Natural killer cell treated with Interleukin-12 subunit alpha and Interleukin-12 subunit beta and Interleukin-15 and Interleukin-18, amount 100 ng/mL, for 72 hours (primary cell): ENCODE results near the gene RASGEF1C. TPM values are rescaled to one million over a fixed set of nuclear protein-coding genes. Genes with fewer than 3 reads are reported as not detected.

Source experiments
- ATAC-seq, 2 donors: fragments of 150-1000 bp; cut with Tn5 transposase in 1 of 2; sonication (Bioruptor Pico), chemical (Tn5 transposase) in 1 of 2; 2 replicates each; pipeline ENCODE4 v1.10.0; 2021
- DNase-seq: peaks from one replicate; pipeline ENCODE4 v3.0.0; 2022; ENCODE audit warnings: low spot score
- H3K27ac Mint-ChIP-seq, 2 donors: 1 replicate in 1 of 2; 2 replicates in 1 of 2; pipeline ENCODE4 v1.8.0; 2022; ENCODE audit warnings: mixed read lengths in 2 of 2, mild to moderate bottlenecking in 1 of 2, moderate library complexity in 1 of 2
- H3K27me3 Mint-ChIP-seq, 2 donors: 1 replicate in 1 of 2; 2 replicates in 1 of 2; pipeline ENCODE4 v1.8.0; 2022; ENCODE audit warnings: mixed read lengths in 2 of 2
- H3K36me3 Mint-ChIP-seq: one replicate; pipeline ENCODE4 v1.8.0; 2022; ENCODE audit warnings: mixed read lengths
- H3K4me1 Mint-ChIP-seq, 2 donors: 1 replicate in 1 of 2; 2 replicates in 1 of 2; pipeline ENCODE4 v1.8.0; 2022; ENCODE audit warnings: low read depth in 2 of 2, mixed read lengths in 2 of 2, mild to moderate bottlenecking in 1 of 2
- H3K4me3 Mint-ChIP-seq: one replicate; pipeline ENCODE4 v1.8.0; 2022; ENCODE audit warnings: mixed read lengths
- H3K9me3 Mint-ChIP-seq: 2 replicates; pipeline ENCODE4 v1.8.0; 2022; ENCODE audit warnings: mixed read lengths
- total RNA-seq, 2 donors: library from RNA; stranded (reverse); gene quantifications; one replicate each; pipeline ENCODE4 v1.2.3, GENCODE V29; 2022

The RASGEF1C gene
- total RNA-seq, 2 donors from 2014 or later, result not detected

DNA sequence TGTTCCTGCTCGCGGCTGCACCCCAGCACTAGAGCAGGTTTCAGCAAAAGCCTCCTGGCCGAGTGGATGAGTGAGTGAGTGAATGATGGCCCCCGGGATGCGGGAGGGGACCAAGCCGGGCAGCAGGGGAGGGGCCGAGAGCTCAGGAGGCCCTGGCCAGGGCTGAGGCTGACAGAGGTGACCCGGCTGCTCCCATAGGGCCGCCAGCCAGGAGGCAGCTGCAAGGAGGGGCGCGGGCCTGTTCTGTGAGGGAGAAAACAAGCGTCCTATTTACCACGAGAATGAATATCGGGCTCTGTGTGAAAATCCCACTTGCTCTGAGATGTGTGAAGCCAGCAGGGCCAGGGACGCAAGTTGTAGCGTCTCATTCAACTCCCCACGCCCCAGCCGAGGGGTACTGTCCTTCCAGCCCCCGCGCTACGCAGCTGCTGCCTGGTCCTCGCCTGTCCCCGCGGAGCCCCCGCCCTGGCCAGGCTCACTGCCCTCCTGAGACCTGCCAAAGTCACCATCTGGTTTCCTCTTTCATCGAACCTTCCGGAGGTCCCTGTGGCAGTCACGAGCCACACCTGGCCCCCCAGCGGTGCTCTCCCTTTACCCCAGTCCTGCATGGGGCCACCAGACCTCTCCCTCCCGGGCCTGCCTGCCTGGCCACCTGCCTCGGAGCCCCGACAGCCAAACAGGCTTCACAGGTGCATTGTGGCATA is 38.8 kb downstream of the RASGEF1C start:
- DNase-seq (no peak), ATAC-seq (no peak)
- Mint-ChIP-seq H3K27me3 (peaks cover 0 to 3% of the 10 kb centered on the region in 2 donors), H3K9me3 (no peaks in the 10 kb centered on the region), H3K27ac (no peak overlapping the region), H3K36me3 (no peaks in the 10 kb centered on the region), H3K4me3 (no peak overlapping the region), H3K4me1 (no peaks in the 10 kb centered on the region)

DNA sequence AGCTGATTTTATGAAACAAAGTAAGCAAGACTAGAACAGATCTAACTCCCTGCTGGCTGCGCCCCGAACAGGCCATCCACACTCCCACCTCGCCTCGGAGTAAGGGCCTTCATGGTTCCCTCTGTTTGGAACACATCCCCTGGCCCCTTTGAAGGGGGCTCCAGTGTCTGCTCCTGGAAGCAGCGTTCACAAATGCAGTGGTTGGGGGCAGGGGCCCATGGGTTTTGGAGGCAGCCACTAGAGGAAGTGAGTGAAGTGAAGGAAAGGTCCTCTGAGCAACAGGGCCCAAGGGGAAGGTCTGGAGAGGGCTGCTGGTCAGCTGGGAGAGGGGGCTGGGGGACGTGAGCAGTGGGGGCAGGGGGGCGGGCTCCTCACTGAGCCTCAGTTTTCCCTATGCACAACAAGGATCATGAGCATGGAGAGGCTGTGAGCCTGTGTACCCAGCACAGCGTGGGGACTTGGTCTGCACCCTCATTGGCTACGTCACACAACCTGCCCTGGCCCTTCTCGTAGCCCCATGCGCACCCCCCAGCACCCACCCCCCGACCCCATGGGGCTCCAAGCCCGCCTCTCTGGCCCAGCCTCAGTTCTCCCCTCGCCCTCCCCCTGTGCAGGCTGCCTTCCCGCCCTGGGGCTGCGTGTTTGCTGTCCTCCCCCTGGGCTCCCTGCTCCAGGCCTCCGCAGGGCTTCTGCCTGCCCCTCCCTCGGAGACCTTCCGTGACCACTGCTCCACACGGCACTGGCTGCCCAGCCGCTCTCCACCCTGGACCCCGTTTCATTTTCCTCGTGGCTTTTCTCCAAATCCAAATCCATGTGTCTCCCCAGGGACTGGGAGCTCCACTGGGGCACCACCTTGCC is 39.5 kb downstream of the RASGEF1C start:
- Mint-ChIP-seq H3K36me3 (no peaks in the 10 kb centered on the region), H3K27me3 (peaks cover 7% of the 10 kb centered on the region in 2 donors), H3K9me3 (no peaks in the 10 kb centered on the region), H3K27ac (no peak overlapping the region), H3K4me1 (no peaks in the 10 kb centered on the region), H3K4me3 (no peak overlapping the region)
- no peak for ATAC-seq
- DNase-seq, result no peak

- no peak for DNase-seq
- Mint-ChIP-seq H3K27me3 (peaks cover 12 to 14% of the 10 kb centered on the region in 2 donors), H3K4me3 (no peak overlapping the region), H3K4me1 (no peaks in the 10 kb centered on the region), H3K27ac (no peak overlapping the region), H3K9me3 (no peaks in the 10 kb centered on the region), H3K36me3 (no peaks in the 10 kb centered on the region)
- no peak for ATAC-seq
Measured at GRCh38 chr5:180168758-180169157, 40.3 kb downstream of the RASGEF1C start.

DNA sequence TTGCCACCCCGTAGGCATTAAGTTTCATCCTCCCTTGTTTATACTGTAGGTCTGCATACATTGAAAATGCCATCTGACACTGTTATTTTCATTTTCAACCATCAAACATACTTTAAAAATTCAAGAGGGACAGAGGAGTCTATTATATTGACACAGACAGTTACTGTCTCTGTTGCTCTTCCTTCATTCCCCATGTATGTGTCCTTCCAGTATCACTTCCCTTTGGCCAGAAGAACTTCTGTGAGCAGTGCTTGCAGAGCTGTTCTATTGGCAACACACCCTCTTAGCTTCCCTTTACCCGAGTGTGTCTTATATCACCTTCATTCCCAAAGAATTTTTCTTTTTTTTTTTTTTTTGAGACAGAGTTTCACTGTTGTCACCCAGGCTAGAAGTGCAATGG is 42.8 kb downstream of the RASGEF1C start:
- H3K36me3 Mint-ChIP-seq, result no peaks in the 10 kb centered on the region
- ATAC-seq (no peak), DNase-seq (no peak)
- no peak overlapping the region for H3K4me3 Mint-ChIP-seq
- peaks cover 13 to 14% of the 10 kb centered on the region in 2 donors for H3K27me3 Mint-ChIP-seq
- H3K4me1 Mint-ChIP-seq, result no peaks in the 10 kb centered on the region
- H3K27ac Mint-ChIP-seq, result no peak overlapping the region
- H3K9me3 Mint-ChIP-seq, result no peaks in the 10 kb centered on the region

DNA sequence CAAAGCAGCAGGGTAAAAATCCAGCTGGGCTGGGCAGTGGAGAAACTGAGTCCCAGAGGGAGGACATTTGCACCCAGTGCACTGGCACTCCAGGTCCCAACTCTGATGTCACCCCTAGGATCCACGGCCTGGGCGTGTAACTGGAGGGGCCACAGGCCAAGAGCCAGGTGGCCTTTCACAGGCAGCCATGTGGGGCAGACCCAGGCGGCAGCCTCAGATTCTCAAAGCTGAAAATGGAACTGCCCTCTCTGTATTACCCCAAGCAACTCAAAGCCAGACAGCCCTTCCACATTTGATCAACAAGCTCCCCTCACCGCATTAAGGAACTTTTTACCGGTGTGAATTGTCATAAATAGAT is 46.7 kb downstream of the RASGEF1C start:
- Mint-ChIP-seq H3K27ac (no peak overlapping the region), H3K9me3 (no peaks in the 10 kb centered on the region), H3K36me3 (no peaks in the 10 kb centered on the region), H3K4me3 (no peak overlapping the region), H3K27me3 (peaks cover 21 to 28% of the 10 kb centered on the region in 2 donors), H3K4me1 (no peaks in the 10 kb centered on the region)
- ATAC-seq (peak in 1 of 2 donors; percentile 53), DNase-seq (peak; percentile 46)

DNA sequence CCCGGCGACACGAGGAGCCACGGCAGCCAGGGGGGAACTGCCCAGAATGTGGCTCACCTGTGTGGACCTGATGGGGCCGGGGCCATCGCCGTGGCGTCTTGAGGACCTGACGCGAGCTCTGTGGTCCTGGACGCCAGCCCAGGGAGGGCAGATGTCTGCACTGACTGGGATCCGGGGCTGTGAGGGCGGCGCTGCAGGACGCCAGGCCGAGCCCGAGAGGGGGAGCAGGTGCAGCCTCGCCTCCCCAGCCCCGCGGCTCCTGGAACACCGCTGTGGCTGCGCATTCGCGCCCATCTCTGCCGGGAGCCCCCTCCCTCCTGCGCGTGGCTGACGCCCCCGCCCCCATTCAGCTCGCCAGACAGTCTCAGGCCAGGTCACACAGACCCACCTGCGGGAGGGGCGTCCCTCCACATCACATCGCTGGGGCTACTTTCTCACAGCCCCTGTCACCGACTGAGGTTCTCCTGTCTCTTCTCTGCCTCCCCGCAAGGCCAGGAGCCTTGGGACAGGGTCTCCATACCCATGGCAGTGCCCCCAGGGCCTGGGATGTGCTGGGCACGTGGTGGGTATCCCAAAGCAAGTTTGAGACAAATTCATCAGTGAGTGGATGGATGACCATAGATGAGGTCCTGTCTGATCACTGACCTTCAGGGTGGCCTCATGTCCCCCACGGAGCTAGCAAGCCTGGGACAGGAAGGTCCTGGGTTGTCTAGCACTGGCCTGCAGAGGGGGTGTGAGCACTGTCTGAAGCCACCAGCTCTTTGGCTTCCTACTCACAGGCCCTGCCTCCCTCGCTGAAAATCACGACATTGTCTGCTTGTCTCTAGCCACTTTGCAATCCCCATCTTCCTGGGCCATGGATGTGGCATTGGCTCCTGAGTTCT is 47.3 kb downstream of the RASGEF1C start:
- no peaks in the 10 kb centered on the region for H3K36me3 Mint-ChIP-seq
- no peak overlapping the region for H3K27ac Mint-ChIP-seq
- ATAC-seq (peak; percentile 33 to 61), DNase-seq (no peak)
- peaks cover 21 to 28% of the 10 kb centered on the region in 2 donors for H3K27me3 Mint-ChIP-seq
- H3K9me3 Mint-ChIP-seq, result no peaks in the 10 kb centered on the region
- no peak overlapping the region for H3K4me3 Mint-ChIP-seq
- no peaks in the 10 kb centered on the region for H3K4me1 Mint-ChIP-seq

GRCh38 chr5:180160789-180161188 is 48.2 kb downstream of the RASGEF1C start:
- H3K36me3 Mint-ChIP-seq, result no peaks in the 10 kb centered on the region
- ATAC-seq, result peak in 1 of 2 donors; percentile 33
- peaks cover 21 to 28% of the 10 kb centered on the region in 2 donors for H3K27me3 Mint-ChIP-seq
- no peaks in the 10 kb centered on the region for H3K9me3 Mint-ChIP-seq
- H3K4me3 Mint-ChIP-seq, result no peak overlapping the region
- DNase-seq, result no peak
- peak overlapping the region in 1 of 2 donors; percentile 66 for H3K27ac Mint-ChIP-seq
- H3K4me1 Mint-ChIP-seq, result no peaks in the 10 kb centered on the region

GRCh38 chr5:180160215-180160614 is 48.8 kb downstream of the RASGEF1C start:
- no peaks in the 10 kb centered on the region for H3K9me3 Mint-ChIP-seq
- no peaks in the 10 kb centered on the region for H3K4me1 Mint-ChIP-seq
- H3K4me3 Mint-ChIP-seq, result no peak overlapping the region
- ATAC-seq (no peak), DNase-seq (peak; percentile 47)
- no peak overlapping the region for H3K27ac Mint-ChIP-seq
- H3K27me3 Mint-ChIP-seq, result peaks cover 21 to 28% of the 10 kb centered on the region in 2 donors
- no peaks in the 10 kb centered on the region for H3K36me3 Mint-ChIP-seq

GRCh38 chr5:180159756-180160155 is 49.3 kb downstream of the RASGEF1C start:
- H3K4me1 Mint-ChIP-seq, result no peaks in the 10 kb centered on the region
- no peak for DNase-seq
- no peak overlapping the region for H3K4me3 Mint-ChIP-seq
- ATAC-seq, result peak in 1 of 2 donors; percentile 30
- H3K27ac Mint-ChIP-seq, result no peak overlapping the region
- H3K36me3 Mint-ChIP-seq, result no peaks in the 10 kb centered on the region
- H3K27me3 Mint-ChIP-seq, result peaks cover 19 to 24% of the 10 kb centered on the region in 2 donors
- H3K9me3 Mint-ChIP-seq, result no peaks in the 10 kb centered on the region

DNA sequence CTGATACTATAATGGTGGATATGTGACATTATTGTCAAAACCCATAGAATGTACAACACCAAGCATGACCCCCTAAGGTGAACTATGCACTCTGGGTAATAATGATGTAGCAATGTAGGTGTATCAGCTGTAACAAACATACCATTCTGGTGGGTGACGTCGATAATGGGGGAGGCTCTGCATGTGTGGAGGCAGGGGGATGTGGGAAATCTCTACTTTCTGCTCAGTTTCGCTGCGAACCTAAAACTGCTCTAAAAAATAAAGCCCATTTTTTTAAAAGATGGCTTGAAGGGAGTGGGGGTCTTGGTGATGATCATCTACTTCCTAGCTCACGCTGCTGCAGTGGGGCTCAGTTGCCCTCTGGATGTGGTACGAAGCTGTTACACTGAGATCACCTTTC is 51.1 kb downstream of the RASGEF1C start:
- no peaks in the 10 kb centered on the region for H3K4me1 Mint-ChIP-seq
- H3K9me3 Mint-ChIP-seq, result no peaks in the 10 kb centered on the region
- H3K36me3 Mint-ChIP-seq, result no peaks in the 10 kb centered on the region
- no peak for DNase-seq
- no peak for ATAC-seq
- H3K27me3 Mint-ChIP-seq, result peaks cover 13 to 14% of the 10 kb centered on the region in 2 donors
- H3K27ac Mint-ChIP-seq, result no peak overlapping the region
- H3K4me3 Mint-ChIP-seq, result no peak overlapping the region

DNA sequence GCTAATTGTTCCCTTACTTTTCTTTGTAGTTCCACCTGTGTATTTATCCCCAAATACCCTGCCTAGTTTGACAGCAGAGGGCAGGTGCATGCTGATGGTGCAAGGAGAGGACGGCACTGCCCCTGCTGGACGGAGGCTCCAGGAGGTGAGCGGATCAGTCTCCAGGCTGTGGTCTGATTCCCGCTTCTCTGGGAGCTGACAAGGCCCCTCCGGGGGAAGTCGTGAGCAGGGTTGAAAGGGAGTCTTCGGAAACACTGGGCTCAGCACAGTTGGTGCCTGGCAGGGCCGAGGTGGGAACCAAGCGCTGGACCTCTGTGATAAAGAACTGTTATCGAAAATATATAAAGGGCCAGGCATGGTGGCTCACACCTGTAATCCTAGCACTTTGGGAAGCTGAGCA is 52.9 kb downstream of the RASGEF1C start:
- ATAC-seq, result peak in 1 of 2 donors; percentile 9

DNA sequence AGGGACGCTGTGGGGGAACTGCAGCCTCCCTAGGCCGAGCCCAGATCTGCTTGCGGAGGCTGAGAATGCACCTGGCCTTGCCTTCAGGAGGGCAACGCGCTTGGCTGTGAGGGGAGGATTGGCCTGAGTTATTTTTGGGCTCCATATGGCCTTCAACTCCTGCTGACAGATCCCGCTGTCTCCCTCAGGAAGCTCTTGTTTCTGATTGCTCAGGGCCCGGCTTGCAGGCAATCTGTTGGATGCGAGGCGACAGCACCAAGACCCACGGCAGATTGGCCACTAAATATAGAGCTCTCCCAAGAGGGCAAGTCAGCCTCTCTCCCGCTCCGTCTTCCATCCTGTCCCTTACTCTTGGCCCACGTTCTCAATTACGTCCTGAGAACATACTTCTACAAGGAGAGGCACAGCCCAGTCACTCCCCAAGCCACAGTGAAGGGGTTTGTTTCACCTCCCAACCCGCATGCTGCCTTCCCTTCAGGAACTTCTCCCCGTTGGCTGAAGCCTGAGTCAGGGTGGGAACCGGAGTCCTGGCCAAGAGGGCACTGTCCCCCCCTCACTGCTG is 53.6 kb downstream of the RASGEF1C start:
- Mint-ChIP-seq H3K9me3 (no peaks in the 10 kb centered on the region), H3K27ac (no peak overlapping the region), H3K27me3 (peaks cover 9 to 10% of the 10 kb centered on the region in 2 donors), H3K4me3 (no peak overlapping the region), H3K4me1 (no peaks in the 10 kb centered on the region), H3K36me3 (no peaks in the 10 kb centered on the region)
- DNase-seq, result no peak
- ATAC-seq, result no peak

More for the DNA sequence above, 52.9 kb downstream of the RASGEF1C start:
- Mint-ChIP-seq H3K36me3 (no peaks in the 10 kb centered on the region), H3K4me1 (no peaks in the 10 kb centered on the region), H3K4me3 (no peak overlapping the region), H3K27me3 (peaks cover 13 to 14% of the 10 kb centered on the region in 2 donors), H3K9me3 (no peaks in the 10 kb centered on the region), H3K27ac (no peak overlapping the region)
- no peak for DNase-seq

DNA sequence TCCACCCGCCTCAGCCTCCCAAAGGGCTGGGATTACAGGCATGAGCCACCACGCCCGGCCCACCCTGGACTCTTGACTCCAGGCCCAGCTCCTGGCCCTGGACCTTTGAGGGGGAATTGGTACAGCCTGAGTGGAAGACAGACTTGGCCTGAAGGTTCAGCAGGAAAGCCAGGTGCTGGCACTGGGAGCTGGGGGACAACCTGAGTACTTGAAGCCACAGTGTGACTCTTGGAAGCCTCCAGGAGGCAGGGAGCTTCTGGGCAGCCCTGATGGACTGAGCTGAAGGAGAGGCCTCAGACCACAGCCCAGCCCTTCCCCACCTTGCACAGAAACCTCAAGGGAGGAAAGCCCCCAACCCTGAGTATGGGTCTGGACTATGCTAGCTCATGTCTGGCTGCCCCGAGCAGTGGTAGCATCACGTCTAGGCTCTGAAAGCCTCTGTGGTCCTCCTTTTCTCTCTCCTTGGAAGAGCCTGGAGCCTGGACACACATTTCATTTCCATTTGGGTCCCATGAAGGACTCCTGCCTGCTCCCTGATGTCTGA is 54.1 kb downstream of the RASGEF1C start:
- H3K4me1 Mint-ChIP-seq, result no peaks in the 10 kb centered on the region
- H3K9me3 Mint-ChIP-seq, result no peaks in the 10 kb centered on the region
- no peak overlapping the region for H3K4me3 Mint-ChIP-seq
- peaks cover 13 to 16% of the 10 kb centered on the region in 2 donors for H3K27me3 Mint-ChIP-seq
- ATAC-seq (no peak), DNase-seq (no peak)
- peaks cover 4% of the 10 kb centered on the region for H3K36me3 Mint-ChIP-seq
- no peak overlapping the region for H3K27ac Mint-ChIP-seq
